Measurements from ENCODE around the gene HCRT. TPM values are rescaled to one million over a fixed set of nuclear protein-coding genes. Genes with fewer than 3 reads are reported as not detected.
"Not testable (repeated sequence)": the region's sequence is repeated elsewhere in the genome, so short reads cannot be mapped to it uniquely, and the experiment has no call there.

Gene HCRT
- total and polyA plus RNA-seq, 2 of the 4 experiments (the other 2 are of a cell fraction): not detected

- DNase-seq; dilution Hi-C loops (cut with HindIII; ENCODE audit: low sequenced_read_pairs, unreplicated experiment); H4K5ac ChIP-seq (ENCODE audit: low read depth, low read length): not testable (repeated sequence)
Measured at GRCh38 chr17:42206153-42206612, 20.9 kb upstream of the HCRT start.

More at GRCh38 chr17:42206153-42206612, 20.9 kb upstream of the HCRT start:
- intact Hi-C loops (cut with micrococcal nuclease); H2AFZ ChIP-seq (replicated peaks; ENCODE audit: low read length, poor library complexity); in situ Hi-C loops (cut with MboI; ENCODE audit: low sequenced_read_pairs); H3K4me1 ChIP-seq (ENCODE audit: control insufficient read depth, insufficient read depth, low read length); ATAC-seq (ENCODE audit: low read depth); H3K27me3 ChIP-seq (ENCODE audit: control insufficient read depth, insufficient read depth, low read length); H3K9me3 ChIP-seq (ENCODE audit: control insufficient read depth, insufficient read depth, low read length); H3K9me1 ChIP-seq (ENCODE audit: insufficient read depth, low read length); H4K91ac ChIP-seq (ENCODE audit: insufficient read depth, low read depth, low read length); H3K9ac ChIP-seq (ENCODE audit: low read depth, low read length); BruUV-seq (replicated peaks); CTCF ChIA-PET; H3K4me3 ChIP-seq (ENCODE audit: insufficient read depth, low read depth, low read length); H3K23ac ChIP-seq (ENCODE audit: low read depth, low read length); H2AK9ac ChIP-seq (replicated peaks; ENCODE audit: low read depth, low read length, poor library complexity); H3K14ac ChIP-seq (replicated peaks; ENCODE audit: low read depth, low read length); H4K8ac ChIP-seq (ENCODE audit: low read depth in 2 of 2, low read length in 2 of 2); POLR2A ChIA-PET (ENCODE audit: unreplicated experiment); H3K56ac ChIP-seq (ENCODE audit: extremely low read depth, insufficient read depth, low read length); H3K79me1 ChIP-seq (ENCODE audit: low read depth in 1 of 2, low read length in 2 of 2); H2BK15ac ChIP-seq (ENCODE audit: low read depth, low read length); H2BK20ac ChIP-seq (ENCODE audit: low read depth, low read length); H2BK120ac ChIP-seq (ENCODE audit: low read depth, low read length); H3K4me2 ChIP-seq (ENCODE audit: low read depth, low read length); H4K20me1 ChIP-seq (ENCODE audit: insufficient read depth, low read length); H3K18ac ChIP-seq (ENCODE audit: low read depth, low read length); H2AK5ac ChIP-seq (ENCODE audit: low read depth, low read length); H3K4ac ChIP-seq (ENCODE audit: low read depth, low read length); H3K27ac ChIP-seq (ENCODE audit: insufficient read depth, low read length); H2BK5ac ChIP-seq (ENCODE audit: low read depth, low read length, poor library complexity, severe bottlenecking): not testable (repeated sequence)
- WGBS, 2 experiments (ENCODE audit: extremely low coverage in 2 of 2, insufficient read length in 1 of 2): no CpG with 5 or more reads among the region's 8 CpGs
- peak; percentile 25; the same call in 1 of the 2 replicates for TF ChIP-seq CEBPB (IDR thresholded peaks at IDR 0.05; ENCODE audit: low read depth, low read length)
- peaks cover 54% of the 10 kb centered on the region for H3K36me3 ChIP-seq (ENCODE audit: control insufficient read depth, insufficient read depth, low read length)

Measured in IMR-90 (cell line).